Loucy (cell line): ENCODE measurements around the gene PNPLA1.

Source experiments
- CTCF ChIP-seq: fragments of 200-600 bp; sonication (generic); conservative IDR thresholded peaks from 2 replicates; pipeline ENCODE4 v1.5.1; 2014; ENCODE audit warnings: mild to moderate bottlenecking, antibody characterized with exemption, low read length
- EZH2phosphoT487 ChIP-seq: fragments of 200-600 bp; IDR thresholded peaks from 2 replicates; pipeline ENCODE4 v1.6.1; 2018; ENCODE audit warnings: antibody characterized with exemption, mild to moderate bottlenecking, moderate library complexity, borderline replicate concordance

GRCh38 chr6:36340306-36340617 lies 70.4 kb downstream of the PNPLA1 start:
- TF ChIP-seq CTCF (no peak), EZH2phosphoT487 (no peak)
